ENCODE measurements around the gene ATOH8.
A peak's percentile ranks its signal among the peaks of the same experiment; 100 is the strongest.
"Not testable (repeated sequence)": the region's sequence is repeated elsewhere in the genome, so short reads cannot be mapped to it uniquely, and the experiment has no call there.

ATOH8 gene

DNA sequence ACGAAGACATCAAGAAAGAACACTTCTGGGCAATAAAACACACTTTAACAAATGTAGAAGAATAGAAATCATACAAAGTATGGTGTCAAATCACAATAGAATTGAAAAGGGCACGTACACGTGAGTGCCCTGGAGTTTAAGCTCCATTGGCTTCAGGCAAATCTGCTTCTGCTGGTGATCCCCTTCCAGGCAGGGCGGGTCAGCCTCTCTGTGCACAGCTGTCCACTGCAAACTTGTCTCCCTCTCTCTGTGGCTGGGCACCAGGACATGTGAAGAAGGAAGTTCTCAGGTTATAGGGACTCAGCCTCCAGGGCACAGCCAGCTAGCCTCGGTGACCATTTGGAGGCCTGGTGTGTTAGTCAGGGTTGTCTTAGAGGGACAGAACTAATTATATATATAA lies 69.0 kb downstream of the ATOH8 start:
- DNase-seq (ENCODE audit: low read depth in 3 of 3, low spot score in 1 of 3) = no peak

DNA sequence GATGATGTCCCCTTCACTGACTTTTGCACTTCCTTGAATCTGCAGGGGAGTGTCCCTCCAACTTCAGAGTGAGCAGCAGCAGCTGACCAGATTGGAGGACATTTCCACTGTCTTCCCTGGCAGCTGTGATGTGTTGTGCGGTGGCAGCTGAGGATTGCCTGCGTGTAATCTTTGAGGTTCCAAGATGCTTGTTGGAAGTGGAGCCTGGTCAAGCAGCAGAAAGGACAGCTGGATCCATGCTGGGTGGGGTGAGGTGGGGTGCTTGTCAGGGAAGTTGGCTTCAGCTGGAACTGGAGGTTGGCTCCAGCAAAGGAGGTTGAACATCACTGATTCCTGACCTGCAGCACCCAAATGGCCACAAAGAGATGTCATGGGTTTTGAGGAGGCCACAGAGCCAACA lies 70.2 kb downstream of the ATOH8 start:
- DNase-seq (ENCODE audit: low read depth in 3 of 3, low spot score in 1 of 3) = no peak

DNA sequence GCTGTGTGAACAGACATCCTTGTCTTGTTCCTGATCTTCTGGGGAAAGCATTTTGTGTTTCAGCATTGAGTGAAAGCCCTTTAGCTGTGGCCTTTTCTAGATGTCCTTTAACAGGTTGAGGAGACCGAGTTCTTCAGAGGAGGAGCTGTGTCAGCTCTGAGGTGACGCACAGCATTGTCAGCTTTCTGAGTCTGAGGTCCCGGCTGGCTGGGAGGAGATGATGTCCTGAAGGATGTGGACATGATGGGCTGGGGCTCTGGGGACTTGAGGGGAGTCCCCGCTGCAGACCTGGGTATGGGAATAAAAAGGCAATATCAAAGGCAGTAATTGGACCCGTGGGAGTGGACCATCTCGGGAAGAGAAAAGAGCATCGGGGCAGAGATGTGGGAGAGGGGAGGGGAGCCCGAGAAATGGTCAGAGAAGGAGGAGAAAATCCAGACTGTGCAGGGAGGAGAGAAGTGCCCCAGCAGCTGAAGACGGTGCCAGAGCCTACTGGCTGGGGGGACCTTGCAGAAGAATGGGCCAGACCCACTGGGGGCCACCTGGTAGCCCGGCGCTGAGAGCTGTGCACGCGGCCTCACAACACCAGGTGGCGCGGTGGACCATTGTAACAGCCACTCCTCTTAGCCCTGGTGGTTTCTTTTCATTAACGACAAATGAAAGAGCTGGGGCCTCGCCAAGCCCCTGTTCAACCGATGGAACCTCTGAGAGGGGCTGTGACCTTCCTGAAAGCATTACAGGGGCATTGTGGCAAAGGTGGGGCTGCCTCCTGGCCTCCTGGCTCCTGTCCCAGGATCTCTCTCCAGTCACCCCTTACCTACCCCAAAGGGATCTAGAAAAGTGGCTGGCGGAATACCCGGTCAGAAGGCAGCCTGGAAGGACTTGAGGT lies 73.4 kb downstream of the ATOH8 start:
- DNase-seq (ENCODE audit: low read depth in 3 of 3, low spot score in 1 of 3) = peak; percentile 44 to 75 (median 70)

DNA sequence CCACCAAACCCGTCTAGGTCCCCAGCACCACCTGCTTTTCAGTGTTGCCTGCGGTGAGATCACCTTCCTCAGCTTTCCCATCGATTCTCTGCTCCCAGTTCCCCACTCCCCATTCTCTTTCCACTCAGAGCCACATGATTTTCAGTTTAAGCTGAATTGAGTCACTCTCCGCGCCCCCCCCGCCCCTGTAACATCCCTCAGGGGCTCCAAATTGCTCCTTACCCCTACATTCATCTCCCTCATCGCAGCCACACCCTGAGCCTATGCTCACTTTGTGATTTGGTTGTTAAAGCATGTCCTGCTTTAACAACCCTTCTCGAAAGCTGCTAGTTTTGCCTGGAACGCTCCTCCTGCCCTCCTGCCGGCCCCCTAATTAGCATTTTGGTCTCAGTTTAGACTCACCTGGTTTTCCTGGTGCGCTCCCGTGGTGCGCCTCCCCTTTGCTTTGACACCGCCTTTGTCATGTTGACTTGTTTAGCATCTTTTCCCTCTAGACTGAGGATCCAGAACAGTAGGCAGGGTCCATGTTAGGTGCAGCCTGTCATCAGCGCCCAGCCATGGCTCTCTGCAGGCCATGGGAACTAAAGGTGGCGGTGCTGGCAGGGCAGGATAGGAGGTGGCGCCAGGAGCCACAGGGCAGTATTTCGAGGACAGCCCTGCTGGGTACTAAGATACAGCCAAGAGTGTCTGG lies 74.2 kb downstream of the ATOH8 start:
- no peak for DNase-seq (ENCODE audit: low read depth in 3 of 3, low spot score in 1 of 3)

DNA sequence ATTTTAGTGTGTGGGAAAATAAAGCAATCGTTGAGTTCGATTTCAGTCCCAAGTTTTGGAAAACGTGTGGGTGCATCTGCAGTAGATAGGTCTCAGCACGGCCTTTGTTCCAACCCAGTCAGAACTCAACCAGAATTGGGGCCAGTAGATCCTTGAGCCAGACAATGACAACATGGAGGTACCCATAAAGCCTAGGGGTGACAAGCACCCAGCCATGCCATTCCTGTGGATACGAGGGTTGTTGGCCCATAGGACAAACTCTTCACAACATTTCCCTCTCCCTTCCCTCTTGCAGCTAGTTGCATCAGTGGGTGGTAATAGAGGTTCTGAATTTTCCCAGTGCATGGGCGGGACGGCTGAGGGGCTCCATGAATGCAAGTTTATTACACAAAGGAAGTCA lies 74.9 kb downstream of the ATOH8 start:
- DNase-seq (ENCODE audit: low read depth in 3 of 3, low spot score in 1 of 3) = no peak

DNA sequence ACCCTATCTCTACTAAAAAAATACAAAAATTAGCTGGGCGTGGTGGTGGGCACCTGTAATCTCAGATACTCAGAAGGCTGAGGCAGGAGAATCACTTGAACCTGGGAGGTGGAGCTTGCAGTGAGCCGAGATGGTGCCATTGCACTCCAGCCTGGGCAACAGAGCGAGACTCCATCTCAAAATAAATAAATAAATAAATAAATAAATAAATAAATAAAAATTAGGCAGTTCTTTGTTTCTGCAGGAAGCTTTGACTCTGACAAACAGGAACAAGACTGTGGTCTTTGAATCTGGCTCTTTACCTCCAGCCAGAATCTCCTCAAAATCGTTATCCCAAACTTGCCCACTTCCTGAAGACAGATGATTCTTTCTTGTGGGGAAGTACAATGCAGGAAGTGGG lies 75.6 kb downstream of the ATOH8 start:
- not testable (repeated sequence) for DNase-seq (ENCODE audit: low read depth in 3 of 3, low spot score in 1 of 3)

DNA sequence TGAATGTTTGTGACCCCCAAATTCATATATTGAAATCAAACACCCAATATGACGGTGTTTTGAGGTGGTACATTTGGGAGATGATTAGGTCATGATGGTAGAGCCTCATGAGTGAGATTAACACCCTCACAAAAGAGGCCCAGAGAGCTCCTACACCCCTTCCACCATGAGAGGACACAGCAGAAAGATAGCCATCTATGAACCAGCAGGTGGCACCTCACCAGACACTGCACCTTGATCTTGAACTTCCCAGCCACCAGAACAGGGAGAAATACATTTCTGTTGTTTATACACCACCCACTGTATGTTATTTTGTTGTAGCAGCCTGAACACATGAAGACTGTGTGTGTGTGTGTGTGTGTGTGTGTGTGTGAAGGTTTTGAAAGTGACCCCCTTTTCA lies 76.9 kb downstream of the ATOH8 start:
- no peak for DNase-seq (ENCODE audit: low read depth in 3 of 3, low spot score in 1 of 3)

DNA sequence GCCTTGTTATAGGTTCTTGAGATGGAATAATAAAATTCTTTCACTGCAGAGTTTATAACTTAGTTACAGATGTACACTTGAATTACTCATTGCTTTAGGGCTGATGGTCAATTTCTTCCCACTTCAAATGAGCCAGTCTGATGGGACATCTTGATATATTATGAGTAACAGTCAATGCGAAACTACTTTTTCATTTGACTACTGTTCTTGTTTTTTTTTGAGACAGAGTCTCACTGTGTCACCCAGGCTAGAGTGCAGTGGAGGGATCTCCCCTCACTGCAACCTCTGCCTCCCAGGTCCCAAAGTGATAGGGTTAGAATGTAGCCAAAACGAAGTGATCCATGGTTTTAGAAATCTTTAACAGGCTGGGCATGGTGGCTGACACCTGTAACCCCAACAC lies 77.9 kb downstream of the ATOH8 start:
- no peak for DNase-seq (ENCODE audit: low read depth in 3 of 3, low spot score in 1 of 3)

DNA sequence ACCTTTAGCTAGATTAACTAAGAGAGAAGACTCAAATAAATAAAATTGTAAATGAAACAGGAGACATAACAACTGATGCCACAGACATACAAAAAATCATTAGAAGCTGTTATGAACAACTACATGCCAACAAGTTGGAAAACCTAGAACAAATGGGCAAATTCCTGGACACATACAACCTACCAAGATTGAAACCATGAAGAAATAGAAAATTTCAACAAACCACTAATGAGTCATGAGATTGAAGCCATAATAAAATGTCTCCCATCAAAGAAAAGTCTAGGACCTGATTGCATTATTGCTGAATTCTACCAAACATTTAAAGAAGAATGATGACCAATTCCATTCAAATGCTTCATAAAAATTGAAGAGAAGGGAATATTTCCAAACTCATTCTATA lies 80.7 kb downstream of the ATOH8 start:
- no peak for DNase-seq (ENCODE audit: low read depth in 3 of 3, low spot score in 1 of 3)

Data from stimulated activated CD4-positive, alpha-beta T cell treated with anti-CD3 and anti-CD28 coated beads, TNF-alpha, amount 100 ng/mL, for 1 hour (primary cell).